Fibroblast of the aortic adventitia (primary cell): Measurements from ENCODE around the gene PTAR1. TPM values are rescaled to one million over a fixed set of nuclear protein-coding genes. Genes with fewer than 3 reads are reported as not detected.

Source experiments
- DNase-seq: peaks from one replicate; pipeline ENCODE4 v3.0.0-alpha.2; 2010; ENCODE audit warnings: low read depth
- H3K4me3 ChIP-seq: 2 replicates; pipeline ENCODE4 v1.5.1; 2011; ENCODE audit warnings: low read depth, mild to moderate bottlenecking, control low read depth, low read length, moderate library complexity
- CTCF ChIP-seq: IDR thresholded peaks from 2 replicates; pipeline ENCODE4 v1.5.1; 2011; ENCODE audit warnings: mild to moderate bottlenecking, low read length, control low read depth, inconsistent platforms; ENCODE audit not compliant: insufficient read depth
- total RNA-seq: library from RNA; depleted of rRNA; stranded (reverse); fragments of >200 nt; gene quantifications from 2 replicates; pipeline ENCODE4 v1.2.3, GENCODE V29; 2012; ENCODE audit warnings: low replicate concordance

The PTAR1 gene
- total RNA-seq, 1 donor: 119 TPM

- TF ChIP-seq CTCF: no peak
- DNase-seq: no peak
- no peak overlapping the region for H3K4me3 ChIP-seq
These were observed 92.5 kb downstream of the PTAR1 start for GRCh38 chr9:69667306-69667705.

DNA sequence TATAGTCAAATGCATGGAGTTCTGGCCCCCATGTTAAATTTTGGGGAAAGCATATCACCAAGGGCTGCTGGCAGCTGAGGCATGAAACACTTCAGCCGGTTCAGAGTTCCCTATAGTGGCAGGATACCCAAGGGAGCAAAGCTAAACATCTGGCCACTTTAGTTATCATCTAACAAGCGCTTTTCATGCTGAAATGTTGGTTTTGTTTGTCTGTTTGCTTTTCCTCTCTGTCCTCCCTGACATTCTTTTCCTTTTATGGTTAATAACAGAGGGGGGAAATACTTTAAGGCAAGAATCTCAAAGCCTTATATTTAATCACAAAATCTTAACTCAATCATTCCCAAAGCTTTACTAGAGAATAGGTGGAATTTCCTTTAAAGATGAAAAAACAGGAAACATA, 99.5 kb downstream of the PTAR1 start:
- TF ChIP-seq CTCF: no peak
- DNase-seq: no peak
- no peak overlapping the region for H3K4me3 ChIP-seq

Other genes starting within 250 kb of the PTAR1 start
- 2.7 and 12.4 TPM in 2 replicates for gene APBA1, start 87.6 kb downstream of the PTAR1 start, total RNA-seq
- gene CFAP95, start 60.8 kb upstream of the PTAR1 start, total RNA-seq: not detected in 2 replicates